PC-3 (cell line): ENCODE results near the gene DEFB132.

Experiments
- EZH2 ChIP-seq: fragments of 300-600 bp; sonication (generic); IDR thresholded peaks from one replicate; pipeline ENCODE4 v1.6.1; 2017; ENCODE audit warnings: antibody characterized with exemption, mild to moderate bottlenecking, low read length; ENCODE audit not compliant: unreplicated experiment
- EZH2phosphoT487 ChIP-seq: fragments of 300-600 bp; sonication (generic); IDR thresholded peaks from 2 replicates; pipeline ENCODE4 v1.6.1; 2018; ENCODE audit warnings: mild to moderate bottlenecking, antibody characterized with exemption, low read length, borderline replicate concordance
- TF ChIP-seq, protein P1 (sequence below): fragments of 300-600 bp; sonication (generic); conservative IDR thresholded peaks from 2 replicates; pipeline ENCODE4 v1.5.1; 2017; ENCODE audit warnings: antibody characterized with exemption, low read depth, mild to moderate bottlenecking, low read length

DNA sequence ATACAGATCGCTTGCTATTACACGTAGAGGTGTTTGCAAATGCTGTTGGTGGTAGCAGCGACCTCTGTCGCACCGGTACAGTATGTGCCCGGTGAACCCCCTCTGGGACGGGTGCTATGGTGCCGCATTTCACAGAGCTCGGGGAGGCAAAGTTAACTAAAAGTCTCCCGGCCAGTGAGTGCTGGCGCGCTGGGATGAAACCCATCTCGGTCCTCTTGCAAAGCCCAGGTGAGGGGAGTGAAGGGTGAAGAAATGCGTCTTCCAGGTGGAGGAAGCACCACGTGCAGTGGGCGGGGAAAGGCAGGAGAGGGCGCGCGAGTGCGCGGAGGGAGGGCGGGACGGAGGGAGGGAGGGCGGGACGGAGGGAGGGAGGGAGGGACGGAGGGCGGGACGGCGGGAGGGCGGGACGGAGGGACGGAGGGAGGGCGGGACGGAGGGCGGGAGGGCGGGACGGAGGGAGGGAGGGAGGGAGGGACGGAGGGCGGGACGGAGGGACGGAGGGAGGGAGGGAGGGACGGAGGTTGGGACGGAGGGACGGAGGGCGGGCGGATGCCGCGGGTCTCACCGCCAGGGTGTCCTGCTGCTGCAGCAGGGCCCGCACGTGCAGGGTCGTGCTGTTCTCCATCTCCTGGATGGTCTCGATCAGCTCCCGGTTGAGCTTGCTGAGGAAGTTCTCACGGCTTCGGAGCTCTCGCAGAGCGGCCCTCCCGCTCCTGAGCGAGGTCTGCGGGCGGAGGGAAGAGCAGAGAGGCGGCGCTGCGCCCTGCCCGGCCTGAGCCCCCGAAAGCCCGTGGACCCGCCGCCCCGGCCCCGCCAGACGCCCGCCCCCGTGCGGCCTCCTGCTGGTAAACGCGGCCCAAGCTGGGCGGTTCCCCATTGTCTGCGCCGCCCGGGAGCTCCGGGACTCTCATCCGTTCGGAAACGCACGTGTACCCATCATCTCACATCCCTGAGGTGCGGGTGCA, 21.4 kb downstream of the DEFB132 start:
- TF ChIP-seq, protein P1, sequence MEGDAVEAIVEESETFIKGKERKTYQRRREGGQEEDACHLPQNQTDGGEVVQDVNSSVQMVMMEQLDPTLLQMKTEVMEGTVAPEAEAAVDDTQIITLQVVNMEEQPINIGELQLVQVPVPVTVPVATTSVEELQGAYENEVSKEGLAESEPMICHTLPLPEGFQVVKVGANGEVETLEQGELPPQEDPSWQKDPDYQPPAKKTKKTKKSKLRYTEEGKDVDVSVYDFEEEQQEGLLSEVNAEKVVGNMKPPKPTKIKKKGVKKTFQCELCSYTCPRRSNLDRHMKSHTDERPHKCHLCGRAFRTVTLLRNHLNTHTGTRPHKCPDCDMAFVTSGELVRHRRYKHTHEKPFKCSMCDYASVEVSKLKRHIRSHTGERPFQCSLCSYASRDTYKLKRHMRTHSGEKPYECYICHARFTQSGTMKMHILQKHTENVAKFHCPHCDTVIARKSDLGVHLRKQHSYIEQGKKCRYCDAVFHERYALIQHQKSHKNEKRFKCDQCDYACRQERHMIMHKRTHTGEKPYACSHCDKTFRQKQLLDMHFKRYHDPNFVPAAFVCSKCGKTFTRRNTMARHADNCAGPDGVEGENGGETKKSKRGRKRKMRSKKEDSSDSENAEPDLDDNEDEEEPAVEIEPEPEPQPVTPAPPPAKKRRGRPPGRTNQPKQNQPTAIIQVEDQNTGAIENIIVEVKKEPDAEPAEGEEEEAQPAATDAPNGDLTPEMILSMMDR: no peak
- TF ChIP-seq EZH2: no peak
- TF ChIP-seq EZH2phosphoT487: no peak
